PC-9 (cell line): ENCODE data around the gene C1QTNF9. TPM values are rescaled to one million over a fixed set of nuclear protein-coding genes. Genes with fewer than 3 reads are reported as not detected.

ENCODE experiments used
- BruUV-seq: library from RNA; stranded (reverse); fragments of 400-500 nt; replicated peaks from 2 replicates; lab custom pipeline; 2021; lab: Mats Ljungman, UMichigan
- CTCF ChIA-PET: fragments of 300-600 bp; sonication (Branson Sonifier 250); formaldehyde crosslinking; loops from one replicate; lab custom pipeline; 2022; ENCODE audit warnings: antibody characterized with exemption; lab: Charles Lee
- POLR2A ChIA-PET: fragments of 300-600 bp; sonication (Branson Sonifier 250); formaldehyde crosslinking; loops from one replicate; lab custom pipeline; 2022; ENCODE audit warnings: antibody characterized with exemption; ENCODE audit not compliant: unreplicated experiment; lab: Charles Lee
- DNase-seq, 2 experiments: peaks; one replicate each; pipeline versions ENCODE4 v3.0.0 to v3.0.0-alpha.2; 2015 to 2022; ENCODE audit warnings: mixed read lengths in 1 of 2
- H2AFZ ChIP-seq: fragments of 200-600 bp; sonication (generic); 2 replicates; pipeline ENCODE4 v1.8.1; 2017; ENCODE audit warnings: antibody characterized with exemption
- H3F3A ChIP-seq: fragments of 200-600 bp; sonication (generic); 2 replicates; pipeline ENCODE4 v1.8.1; 2017; ENCODE audit warnings: antibody characterized with exemption, mild to moderate bottlenecking, low read depth; ENCODE audit not compliant: insufficient read depth
- H3K27ac ChIP-seq: fragments of 200-600 bp; sonication (generic); 2 replicates; pipeline ENCODE4 v1.6.1; 2016; ENCODE audit warnings: mixed run types
- H3K27me3 ChIP-seq: fragments of 200-600 bp; sonication (generic); 2 replicates; pipeline ENCODE4 v1.6.1; 2016; ENCODE audit warnings: low read depth, mixed run types; ENCODE audit not compliant: insufficient read depth
- H3K36me3 ChIP-seq: fragments of 200-600 bp; sonication (generic); 2 replicates; pipeline ENCODE4 v1.6.1; 2016; ENCODE audit warnings: low read depth, mixed run types
- H3K4me1 ChIP-seq: fragments of 200-600 bp; sonication (generic); replicated peaks from 2 replicates; pipeline ENCODE4 v1.6.1; 2016; ENCODE audit warnings: mixed run types; ENCODE audit not compliant: insufficient read depth
- H3K4me2 ChIP-seq: fragments of 200-600 bp; sonication (generic); 2 replicates; pipeline ENCODE4 v1.6.1; 2017; ENCODE audit warnings: mixed run types
- H3K4me3 ChIP-seq: fragments of 200-600 bp; sonication (generic); 2 replicates; pipeline ENCODE4 v1.6.1; 2016; ENCODE audit warnings: mixed run types
- H3K79me2 ChIP-seq: fragments of 200-600 bp; sonication (generic); 2 replicates; pipeline ENCODE4 v1.6.1; 2017; ENCODE audit warnings: low read depth, mixed run types
- H3K9me2 ChIP-seq: fragments of 200-600 bp; sonication (generic); 2 replicates; pipeline ENCODE4 v1.8.1; 2017; ENCODE audit warnings: mild to moderate bottlenecking; ENCODE audit not compliant: insufficient read depth
- H3K9me3 ChIP-seq: fragments of 200-600 bp; sonication (generic); 2 replicates; pipeline ENCODE4 v1.8.1; 2016; ENCODE audit warnings: low read depth; ENCODE audit not compliant: insufficient read depth
- H4K20me1 ChIP-seq: fragments of 200-600 bp; sonication (generic); 2 replicates; pipeline ENCODE4 v1.8.1; 2017; ENCODE audit not compliant: insufficient read depth
- CTCF ChIP-seq: fragments of 200-600 bp; sonication (generic); conservative IDR thresholded peaks from 2 replicates; pipeline ENCODE4 v1.6.1; 2017; ENCODE audit warnings: mixed run types, antibody characterized with exemption, mild to moderate bottlenecking, moderate library complexity
- EZH2 ChIP-seq: fragments of 200-600 bp; sonication (generic); IDR thresholded peaks from 2 replicates; pipeline ENCODE4 v1.8.0; 2017; ENCODE audit warnings: antibody characterized with exemption, low read depth
- intact Hi-C: fragments of 100-400 bp; cut with micrococcal nuclease; formaldehyde crosslinking; loops from one replicate; pipeline ENCODE4 v1.10.0; 2022; ENCODE audit not compliant: unreplicated experiment
- total RNA-seq: library from RNA; stranded (reverse); gene quantifications from 2 replicates; pipeline ENCODE4 v1.2.3, GENCODE V29; 2021

Gene C1QTNF9
- total RNA-seq, 1 experiment from 2014 or later: not detected

- H3K4me1 ChIP-seq: no peaks in the 10 kb centered on the region
- no peaks in the 10 kb centered on the region for H3K36me3 ChIP-seq
- H3K79me2 ChIP-seq: no peaks in the 10 kb centered on the region
- ChIA-PET POLR2A (no interaction called here), CTCF (no interaction called here)
- intact Hi-C loops: no loop called here
- no peak overlapping the region for H2AFZ ChIP-seq
- no peaks in the 10 kb centered on the region for H3K9me3 ChIP-seq
- H4K20me1 ChIP-seq: peaks cover 5% of the 10 kb centered on the region; the same call in 1 of the 2 replicates
- BruUV-seq: no TSS peak
- H3K27me3 ChIP-seq: no peaks in the 10 kb centered on the region
- H3F3A ChIP-seq: no peaks in the 10 kb centered on the region
- DNase-seq: no peak
- no peak overlapping the region for H3K27ac ChIP-seq
- H3K4me3 ChIP-seq: no peak overlapping the region
- no peak overlapping the region for H3K4me2 ChIP-seq
- no peak for TF ChIP-seq CTCF
- TF ChIP-seq EZH2: no peak
- H3K9me2 ChIP-seq: no peaks in the 10 kb centered on the region
Measured at GRCh38 chr13:24276861-24277260, 32.5 kb upstream of the C1QTNF9 start.

- peaks cover 2% of the 10 kb centered on the region for H4K20me1 ChIP-seq
- intact Hi-C loops: no loop called here
- no peaks in the 10 kb centered on the region for H3K27me3 ChIP-seq
- no peak for DNase-seq
- H3K4me3 ChIP-seq: no peak overlapping the region
- ChIA-PET POLR2A (no interaction called here), CTCF (no interaction called here)
- no peaks in the 10 kb centered on the region for H3K36me3 ChIP-seq
- no peaks in the 10 kb centered on the region for H3K9me3 ChIP-seq
- H3F3A ChIP-seq: no peaks in the 10 kb centered on the region
- no peaks in the 10 kb centered on the region for H3K9me2 ChIP-seq
- no peak overlapping the region for H3K27ac ChIP-seq
- BruUV-seq: no TSS peak
- no peak for TF ChIP-seq CTCF
- no peak for TF ChIP-seq EZH2
- no peak overlapping the region for H3K4me2 ChIP-seq
- H3K4me1 ChIP-seq: no peaks in the 10 kb centered on the region
- no peaks in the 10 kb centered on the region for H3K79me2 ChIP-seq
- H2AFZ ChIP-seq: no peak overlapping the region
Measured at GRCh38 chr13:24277761-24278160, 31.6 kb upstream of the C1QTNF9 start.

- H3K4me2 ChIP-seq: no peak overlapping the region
- no peak overlapping the region for H3K4me3 ChIP-seq
- DNase-seq: no peak
- H3K27me3 ChIP-seq: no peaks in the 10 kb centered on the region
- H3K79me2 ChIP-seq: no peaks in the 10 kb centered on the region
- no peaks in the 10 kb centered on the region for H3K9me3 ChIP-seq
- no peaks in the 10 kb centered on the region for H3K4me1 ChIP-seq
- H2AFZ ChIP-seq: no peak overlapping the region
- no peaks in the 10 kb centered on the region for H3K36me3 ChIP-seq
- no peaks in the 10 kb centered on the region; the same call in none of the 2 replicates for H4K20me1 ChIP-seq
- H3K27ac ChIP-seq: no peak overlapping the region
- ChIA-PET POLR2A (no interaction called here), CTCF (no interaction called here)
- BruUV-seq: no TSS peak
- H3F3A ChIP-seq: no peaks in the 10 kb centered on the region
- TF ChIP-seq CTCF (no peak), EZH2 (no peak)
- intact Hi-C loops: no loop called here
- H3K9me2 ChIP-seq: no peaks in the 10 kb centered on the region
Measured at GRCh38 chr13:24279327-24280110, 29.9 kb upstream of the C1QTNF9 start.
